22Rv1 (cell line): ENCODE data around the gene FRMD3.

Experiments
- CTCF ChIP-seq: fragments of 450-650 bp; IDR thresholded peaks from 2 replicates; pipeline ENCODE4 v1.5.1; 2017; ENCODE audit warnings: mild to moderate bottlenecking
- ZFX ChIP-seq: fragments of 450-650 bp; IDR thresholded peaks from 2 replicates; pipeline ENCODE4 v1.6.1; 2017; ENCODE audit warnings: antibody characterized with exemption, borderline replicate concordance

- TF ChIP-seq CTCF (no peak), ZFX (no peak)
Observed at GRCh38 chr9:83497441-83497840, 40.8 kb downstream of the FRMD3 start.
